H1 (cell line): ENCODE data around the gene AZI2. TPM values are rescaled to one million over a fixed set of nuclear protein-coding genes. Genes with fewer than 3 reads are reported as not detected.

Experiments
- CTCF ChIA-PET: fragments of 300-600 bp; sonication (Branson Sonifier 250); formaldehyde crosslinking; loops from one replicate; lab custom pipeline; 2021; ENCODE audit not compliant: partially characterized antibody; lab: Charles Lee
- POLR2A ChIA-PET: fragments of 300-600 bp; sonication (Branson Sonifier 250); formaldehyde crosslinking; loops from one replicate; lab custom pipeline; 2021; ENCODE audit warnings: inconsistent platforms; ENCODE audit not compliant: partially characterized antibody; lab: Charles Lee
- DNase-seq, 2 experiments: peaks; one replicate each; pipeline versions ENCODE4 v3.0.0 to v3.0.0-alpha.2; 2010 to 2022; ENCODE audit warnings: low spot score in 2 of 2, low read depth in 1 of 2, mixed read lengths in 1 of 2
- FAIRE-seq: peaks from 2 replicates; lab custom pipeline; 2011; peaks lifted over from hg19 to GRCh38; lab: Jason Lieb, UNC
- H2AFZ ChIP-seq: 2 replicates; pipeline ENCODE4 v1.8.1; 2012; ENCODE audit warnings: low read length, inconsistent platforms
- H2AK5ac ChIP-seq: 2 replicates; pipeline ENCODE4 v1.6.1; 2013; ENCODE audit warnings: low read depth, low read length
- H2BK120ac ChIP-seq: replicated peaks from 2 replicates; pipeline ENCODE3; 2013; ENCODE audit warnings: low read depth, low read length, inconsistent platforms
- H2BK12ac ChIP-seq: 2 replicates; pipeline ENCODE4 v1.6.1; 2013; ENCODE audit warnings: low read depth, low read length
- H2BK15ac ChIP-seq: 2 replicates; pipeline ENCODE4 v1.6.1; 2013; ENCODE audit warnings: low read length
- H2BK20ac ChIP-seq: 2 replicates; pipeline ENCODE4 v1.6.1; 2013; ENCODE audit warnings: low read length
- H2BK5ac ChIP-seq: 2 replicates; pipeline ENCODE4 v1.6.1; 2013; ENCODE audit warnings: low read depth, low read length
- H3K14ac ChIP-seq: 2 replicates; pipeline ENCODE4 v1.6.1; 2013; ENCODE audit warnings: inconsistent platforms; ENCODE audit not compliant: insufficient read length
- H3K18ac ChIP-seq: 2 replicates; pipeline ENCODE4 v1.6.1; 2013; ENCODE audit warnings: low read length; ENCODE audit errors: extremely low read depth
- H3K23ac ChIP-seq: 2 replicates; pipeline ENCODE4 v1.6.1; 2013; ENCODE audit warnings: inconsistent platforms; ENCODE audit not compliant: insufficient read length
- H3K23me2 ChIP-seq: 2 replicates; pipeline ENCODE4 v1.6.1; 2013; ENCODE audit warnings: low read depth, low read length
- H3K27ac ChIP-seq: 2 replicates; pipeline ENCODE4 v1.6.1; 2011; ENCODE audit warnings: low read depth, low read length, inconsistent platforms
- H3K27me3 ChIP-seq, 4 experiments: replicated peaks in 1 of 4; 1 replicate in 1 of 4; 2 replicates in 3 of 4; pipeline versions ENCODE4 v1.6.1 to v1.8.1; 2011 to 2013; ENCODE audit warnings: low read length in 3 of 4, mild to moderate bottlenecking in 3 of 4, inconsistent platforms in 2 of 4, mixed read lengths in 2 of 4, moderate library complexity in 1 of 4; ENCODE audit not compliant: control insufficient read depth in 3 of 4, insufficient read depth in 3 of 4; ENCODE audit errors: extremely low read depth in 1 of 4
- H3K36me3 ChIP-seq, 4 experiments: 2 replicates each; pipeline versions ENCODE4 v1.6.1 to v1.8.1; 2011 to 2013; ENCODE audit warnings: mild to moderate bottlenecking in 4 of 4, low read length in 3 of 4, moderate library complexity in 2 of 4, control low read depth in 1 of 4, inconsistent platforms in 1 of 4; ENCODE audit not compliant: insufficient read depth in 4 of 4, control insufficient read depth in 2 of 4
- H3K4ac ChIP-seq: replicated peaks from 2 replicates; pipeline ENCODE3; 2013; ENCODE audit warnings: low read length, low read depth, mixed read lengths, inconsistent platforms; ENCODE audit not compliant: insufficient read length
- H3K4me1 ChIP-seq, 4 experiments: replicated peaks in 1 of 4; 1 replicate in 1 of 4; 2 replicates in 3 of 4; pipeline versions ENCODE4 v1.6.1 to v1.8.1; 2011 to 2013; ENCODE audit warnings: low read length in 3 of 4, inconsistent platforms in 2 of 4, mixed read lengths in 1 of 4; ENCODE audit not compliant: insufficient read depth in 4 of 4, control insufficient read depth in 3 of 4
- H3K4me2 ChIP-seq, 2 experiments: 2 replicates each; pipeline versions ENCODE4 v1.6.1 to v1.8.1; 2011 to 2013; ENCODE audit warnings: low read depth in 2 of 2, low read length in 2 of 2, control low read depth in 1 of 2, inconsistent platforms in 1 of 2, mild to moderate bottlenecking in 1 of 2; ENCODE audit not compliant: insufficient read depth in 1 of 2
- H3K4me3 ChIP-seq, 4 experiments: fragments of 200-600, 300-600 bp in 1 of 4; sonication (generic), shearing (Covaris generic), sonication (Bioruptor Twin) in 1 of 4; 2 replicates each; pipeline versions ENCODE4 v1.5.1 to v1.8.1; 2011 to 2016; ENCODE audit warnings: low read length in 4 of 4, low read depth in 3 of 4, control low read depth in 2 of 4, inconsistent platforms in 2 of 4, mild to moderate bottlenecking in 2 of 4, mixed read lengths in 1 of 4, moderate library complexity in 1 of 4; ENCODE audit not compliant: insufficient read depth in 2 of 4; ENCODE audit errors: extremely low read depth in 1 of 4
- H3K56ac ChIP-seq: replicated peaks from 2 replicates; pipeline ENCODE3; 2013; ENCODE audit warnings: low read depth, mild to moderate bottlenecking, mixed read lengths, low read length, inconsistent platforms; ENCODE audit not compliant: insufficient read length
- H3K79me1 ChIP-seq: 2 replicates; pipeline ENCODE4 v1.6.1; 2013; ENCODE audit warnings: low read depth, low read length, control low read depth
- H3K79me2 ChIP-seq, 2 experiments: 2 replicates each; pipeline versions ENCODE4 v1.6.1 to v1.8.1; 2012 to 2013; ENCODE audit warnings: low read length in 2 of 2, mild to moderate bottlenecking in 2 of 2, inconsistent platforms in 1 of 2; ENCODE audit not compliant: insufficient read depth in 2 of 2, control insufficient read depth in 1 of 2
- H3K9ac ChIP-seq, 4 experiments: replicated peaks in 1 of 4; 1 replicate in 1 of 4; 2 replicates in 3 of 4; pipeline versions ENCODE4 v1.6.1 to v1.8.1; 2011 to 2013; ENCODE audit warnings: low read depth in 3 of 4, low read length in 3 of 4, control low read depth in 2 of 4, mild to moderate bottlenecking in 2 of 4, moderate library complexity in 2 of 4, inconsistent platforms in 1 of 4; ENCODE audit errors: extremely low read depth in 1 of 4
- H3K9me3 ChIP-seq, 2 experiments: 2 replicates each; pipeline versions ENCODE4 v1.6.1 to v1.8.1; 2012 to 2013; ENCODE audit warnings: mild to moderate bottlenecking in 2 of 2, moderate library complexity in 2 of 2, control low read depth in 1 of 2, inconsistent platforms in 1 of 2, low read depth in 1 of 2, low read length in 1 of 2, mixed read lengths in 1 of 2; ENCODE audit not compliant: insufficient read depth in 2 of 2
- H4K20me1 ChIP-seq, 2 experiments: replicated peaks in 1 of 2; 2 replicates each; pipeline versions ENCODE3 to v1.8.1; 2011 to 2013; ENCODE audit warnings: inconsistent platforms in 2 of 2, low read length in 2 of 2, mild to moderate bottlenecking in 1 of 2; ENCODE audit not compliant: insufficient read depth in 2 of 2, control insufficient read depth in 1 of 2
- H4K5ac ChIP-seq: 2 replicates; pipeline ENCODE4 v1.6.1; 2013; ENCODE audit warnings: low read length, low read depth, mixed read lengths, inconsistent platforms; ENCODE audit not compliant: insufficient read length
- H4K8ac ChIP-seq: 2 replicates; pipeline ENCODE4 v1.8.0; 2013; ENCODE audit warnings: mild to moderate bottlenecking, moderate library complexity, low read length, inconsistent platforms; ENCODE audit not compliant: insufficient read depth; ENCODE audit errors: extremely low read depth
- H4K91ac ChIP-seq: replicated peaks from 2 replicates; pipeline ENCODE3; 2013; ENCODE audit warnings: low read length, mixed read lengths, inconsistent platforms; ENCODE audit not compliant: insufficient read length
- ASH2L ChIP-seq: fragments of 200-600, 300-600 bp; sonication (generic); IDR thresholded peaks from one replicate; pipeline ENCODE4 v1.7.1; 2017; ENCODE audit warnings: low read length
- CREB1 ChIP-seq: IDR thresholded peaks from 2 replicates; pipeline ENCODE4 v1.6.1; 2012; ENCODE audit warnings: inconsistent platforms
- EGR1 ChIP-seq: IDR thresholded peaks from 2 replicates; pipeline ENCODE4 v1.6.1; 2011; ENCODE audit warnings: low read depth, low read length, borderline replicate concordance
- EP300 ChIP-seq, 2 experiments: IDR thresholded peaks; 1 replicate in 1 of 2; 2 replicates in 1 of 2; pipeline ENCODE4 v1.6.1; 2011 to 2012; ENCODE audit warnings: low read depth in 2 of 2, low read length in 2 of 2, mild to moderate bottlenecking in 2 of 2, borderline replicate concordance in 1 of 2, inconsistent platforms in 1 of 2, moderate library complexity in 1 of 2
- EZH2 ChIP-seq: fragments of 200-600 bp; sonication (generic); IDR thresholded peaks from 2 replicates; pipeline ENCODE4 v1.7.1; 2012; ENCODE audit warnings: low read depth, mild to moderate bottlenecking, moderate library complexity, low read length, inconsistent platforms; ENCODE audit not compliant: severe bottlenecking
- FOSL1 ChIP-seq: IDR thresholded peaks from 2 replicates; pipeline ENCODE4 v1.6.1; 2011; ENCODE audit warnings: mild to moderate bottlenecking, low read depth, low read length, moderate library complexity; ENCODE audit not compliant: insufficient read depth
- HDAC6 ChIP-seq: IDR thresholded peaks from one replicate; pipeline ENCODE4 v1.7.1; 2012; ENCODE audit warnings: low read depth, mild to moderate bottlenecking, inconsistent platforms, low read length, moderate library complexity
- JUN ChIP-seq: IDR thresholded peaks from 2 replicates; pipeline ENCODE4 v1.6.1; 2011; ENCODE audit warnings: low read depth, mild to moderate bottlenecking, improper control_type of control experiment, low read length
- JUND ChIP-seq: IDR thresholded peaks from 2 replicates; pipeline ENCODE4 v1.6.1; 2011; ENCODE audit warnings: mild to moderate bottlenecking, improper control_type of control experiment, low read length
- KDM5A ChIP-seq: fragments of 200-600 bp; IDR thresholded peaks from 2 replicates; pipeline ENCODE4 v1.7.1; 2012; ENCODE audit warnings: mild to moderate bottlenecking, low read length, inconsistent platforms, mixed read lengths
- RFX5 ChIP-seq: IDR thresholded peaks from 2 replicates; pipeline ENCODE4 v1.6.1; 2011; ENCODE audit warnings: low read depth, low read length, improper control_type of control experiment, borderline replicate concordance
- TEAD4 ChIP-seq: IDR thresholded peaks from 2 replicates; pipeline ENCODE4 v1.6.1; 2012; ENCODE audit warnings: low read depth, low read length, inconsistent platforms, mixed read lengths
- YY1 ChIP-seq: IDR thresholded peaks from 2 replicates; pipeline ENCODE4 v1.6.1; 2011; ENCODE audit warnings: low read depth, mild to moderate bottlenecking, low read length
- polyA plus RNA-seq, 7 experiments: library from polyadenylated mRNA; depleted of rRNA in 3 of 7; stranded (reverse) in 5 of 7; unstranded in 2 of 7; fragments of >200 nt in 5 of 7; fragments of 200-250 nt in 2 of 7; gene quantifications; 1 replicate in 5 of 7; 2 replicates in 1 of 7; 4 replicates in 1 of 7; pipeline versions ENCODE4 v1.2.1 to v1.2.3, GENCODE V29; 2011 to 2013; ENCODE audit warnings: missing spikeins in 2 of 7, mixed read lengths in 2 of 7
- total RNA-seq: library from RNA; stranded (reverse); fragmentation: NEBNext Ultra II Directional; extraction: Animal tissue kit (Norgen Biotek cat#: 25700); gene quantifications from 2 replicates; pipeline ENCODE4 v1.2.1, GENCODE V29; 2021
- TF ChIP-seq, protein P1 (sequence below), 3 experiments: IDR thresholded peaks; 1 replicate in 2 of 3; 2 replicates in 1 of 3; pipeline versions ENCODE4 v1.5.1 to v1.6.1; 2011; ENCODE audit warnings: low read length in 3 of 3, mild to moderate bottlenecking in 3 of 3, inconsistent platforms in 2 of 3, low read depth in 1 of 3, moderate library complexity in 1 of 3; ENCODE audit not compliant: insufficient read depth in 1 of 3; ENCODE audit errors: control extremely low read depth in 1 of 3

Gene AZI2
- total and polyA plus RNA-seq, 2 of the 8 experiments (the other 6 are each of a cell fraction or from before 2014, with no cell fraction given): 17.4 to 39.2 TPM

- H3K23ac ChIP-seq: no peak overlapping the region
- DNase-seq (no peak), FAIRE-seq (no peak)
- no peak overlapping the region for H4K8ac ChIP-seq
- no peak overlapping the region for H3K14ac ChIP-seq
- peaks cover 0 to 24% (median 0%) of the 10 kb centered on the region in 4 experiments; a peak in 3 of 8 replicates for H3K36me3 ChIP-seq
- H3K4me2 ChIP-seq: no peak overlapping the region
- ChIA-PET CTCF (interaction anchor here (1.1 to 1.9 kb wide), 5 partner anchors 8 to 583 kb away, joined by 3 to 6 read pairs (median 3); no protein-coding TSS in a partner anchor), POLR2A (no interaction called here)
- no peak overlapping the region for H3K27ac ChIP-seq
- no peak overlapping the region for H4K5ac ChIP-seq
- no peaks in the 10 kb centered on the region for H3K79me2 ChIP-seq
- H2BK120ac ChIP-seq: no peak overlapping the region
- no peak overlapping the region for H2AK5ac ChIP-seq
- H3K27me3 ChIP-seq: no peaks in the 10 kb centered on the region
- no peak overlapping the region; a peak in 1 of 7 replicates for H3K9ac ChIP-seq
- H2BK20ac ChIP-seq: no peak overlapping the region
- no peak overlapping the region for H3K4ac ChIP-seq
- H3K56ac ChIP-seq: no peak overlapping the region
- no peak overlapping the region for H2BK5ac ChIP-seq
- H3K4me1 ChIP-seq: no peaks in the 10 kb centered on the region
- no peak overlapping the region for H4K91ac ChIP-seq
- no peak overlapping the region for H3K4me3 ChIP-seq
- no peaks in the 10 kb centered on the region for H3K79me1 ChIP-seq
- no peak overlapping the region for H3K18ac ChIP-seq
- no peaks in the 10 kb centered on the region for H3K23me2 ChIP-seq
- H3K9me3 ChIP-seq: no peaks in the 10 kb centered on the region
- no peak overlapping the region for H2AFZ ChIP-seq
- no peak overlapping the region for H2BK12ac ChIP-seq
- H2BK15ac ChIP-seq: no peak overlapping the region
- H4K20me1 ChIP-seq: peaks cover 0 to under 1% of the 10 kb centered on the region in 2 experiments
- TF ChIP-seq EGR1 (no peak), CREB1 (no peak), ASH2L (no peak), FOSL1 (no peak), HDAC6 (no peak), EP300 (IDR thresholded peaks at IDR 0.05; ENCODE audit: borderline replicate concordance in 1 of 2, low read depth in 2 of 2, low read length in 2 of 2) (no peak), YY1 (no peak), EZH2 (no peak), TEAD4 (no peak), JUND (no peak), JUN (no peak), RFX5 (no peak), KDM5A (no peak)
- TF ChIP-seq, protein P1, sequence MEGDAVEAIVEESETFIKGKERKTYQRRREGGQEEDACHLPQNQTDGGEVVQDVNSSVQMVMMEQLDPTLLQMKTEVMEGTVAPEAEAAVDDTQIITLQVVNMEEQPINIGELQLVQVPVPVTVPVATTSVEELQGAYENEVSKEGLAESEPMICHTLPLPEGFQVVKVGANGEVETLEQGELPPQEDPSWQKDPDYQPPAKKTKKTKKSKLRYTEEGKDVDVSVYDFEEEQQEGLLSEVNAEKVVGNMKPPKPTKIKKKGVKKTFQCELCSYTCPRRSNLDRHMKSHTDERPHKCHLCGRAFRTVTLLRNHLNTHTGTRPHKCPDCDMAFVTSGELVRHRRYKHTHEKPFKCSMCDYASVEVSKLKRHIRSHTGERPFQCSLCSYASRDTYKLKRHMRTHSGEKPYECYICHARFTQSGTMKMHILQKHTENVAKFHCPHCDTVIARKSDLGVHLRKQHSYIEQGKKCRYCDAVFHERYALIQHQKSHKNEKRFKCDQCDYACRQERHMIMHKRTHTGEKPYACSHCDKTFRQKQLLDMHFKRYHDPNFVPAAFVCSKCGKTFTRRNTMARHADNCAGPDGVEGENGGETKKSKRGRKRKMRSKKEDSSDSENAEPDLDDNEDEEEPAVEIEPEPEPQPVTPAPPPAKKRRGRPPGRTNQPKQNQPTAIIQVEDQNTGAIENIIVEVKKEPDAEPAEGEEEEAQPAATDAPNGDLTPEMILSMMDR (IDR thresholded peaks at IDR 0.05; ENCODE audit: control extremely low read depth in 1 of 3, insufficient read depth in 1 of 3, low read depth in 1 of 3, low read length in 3 of 3): no peak
Observed at GRCh38 chr3:28320981-28321380, 27.6 kb downstream of the AZI2 start.
